Sigmoid colon (tissue), 7 donors: ENCODE measurements around the gene GDE1. TPM values are rescaled to one million over a fixed set of nuclear protein-coding genes. Genes with fewer than 3 reads are reported as not detected.

Experiments used
- DNase-seq: peaks from one replicate; pipeline ENCODE4 v3.0.0-alpha.2; 2019
- H3K27ac ChIP-seq, 4 donors: fragments of 200-600 bp; sonication (generic); one replicate each; pipeline ENCODE4 v1.5.1; 2016 to 2019; ENCODE audit warnings: mild to moderate bottlenecking in 1 of 4
- H3K27me3 ChIP-seq, 3 donors: fragments of 200-600 bp; sonication (generic); one replicate each; pipeline ENCODE4 v1.5.1; 2019; ENCODE audit warnings: mild to moderate bottlenecking in 1 of 3
- H3K36me3 ChIP-seq, 4 donors: fragments of 200-600 bp; sonication (generic); one replicate each; pipeline ENCODE4 v1.5.1; 2016 to 2019
- H3K4me1 ChIP-seq, 4 donors: fragments of 200-600 bp; sonication (generic); one replicate each; pipeline ENCODE4 v1.5.1; 2017 to 2019
- H3K4me3 ChIP-seq, 4 donors: fragments of 200-600 bp; sonication (generic); one replicate each; pipeline ENCODE4 v1.5.1; 2017 to 2019; ENCODE audit warnings: mild to moderate bottlenecking in 2 of 4, moderate library complexity in 1 of 4
- H3K9me3 ChIP-seq, 4 donors: fragments of 200-600 bp in 3 of 4; sonication (generic) in 3 of 4; one replicate each; pipeline versions ENCODE4 v1.5.1 to v1.6.1; 2013 to 2019
- CTCF ChIP-seq, 4 experiments: fragments of 450-650 bp in 3 of 4; fragments of 200-600 bp in 1 of 4; IDR thresholded peaks; one replicate each; pipeline ENCODE4 v1.5.1; 2016 to 2019; ENCODE audit warnings: antibody characterized with exemption in 4 of 4, mild to moderate bottlenecking in 3 of 4, moderate library complexity in 2 of 4
- EP300 ChIP-seq, 4 donors: sonication (generic); formaldehyde crosslinking; IDR thresholded peaks; one replicate each; pipeline ENCODE4 v1.6.1; 2017; ENCODE audit warnings: antibody characterized with exemption in 4 of 4
- POLR2A ChIP-seq, 2 donors: fragments of 450-650 bp; IDR thresholded peaks; one replicate each; pipeline ENCODE4 v1.6.1; 2016; ENCODE audit warnings: antibody characterized with exemption in 2 of 2, mild to moderate bottlenecking in 2 of 2, moderate library complexity in 2 of 2
- POLR2AphosphoS5 ChIP-seq, 4 donors: sonication (generic); formaldehyde crosslinking; IDR thresholded peaks; one replicate each; pipeline ENCODE4 v1.6.1; 2017; ENCODE audit warnings: antibody characterized with exemption in 4 of 4
- WGBS, 2 donors: extraction: QIAGEN DNeasy Blood & Tissue Kit; methylation state at CpG; one replicate each; pipeline ENCODE4 v1.1.7; 2013; 5-methylcytosine and 5-hydroxymethylcytosine counted together
- intact Hi-C: fragments of 100-400 bp; cut with DNase I; formaldehyde crosslinking; loops from one replicate; pipeline ENCODE4 v1.15.1; 2023
- polyA plus RNA-seq, 3 donors: library from polyadenylated mRNA; stranded (reverse); fragments of 200-250 nt; gene quantifications; one replicate each; pipeline ENCODE4 v1.2.3, GENCODE V29; 2013
- total RNA-seq, 4 donors: library from RNA; depleted of rRNA; stranded (reverse); fragments of >200 nt; gene quantifications; one replicate each; pipeline ENCODE4 v1.1.0, GENCODE V29; 2016
- donor health status: healthy with polysubstance abuse.
- donor health status: Bipolar disorder and iron deficiency.
- donor health status: healthy.

GDE1 gene
- total and polyA plus RNA-seq, 7 donors = 56.6 to 107 (median 86.5) TPM

GRCh38 chr16:19512297-19512696, 9.6 kb downstream of the GDE1 start:
- Histone ChIP-seq H3K27ac (no peak overlapping the region), H3K4me1 (no peaks in the 10 kb centered on the region), H3K36me3 (peaks cover 0 to 78% (median 6%) of the 10 kb centered on the region in 4 donors), H3K4me3 (no peak overlapping the region), H3K9me3 (no peaks in the 10 kb centered on the region), H3K27me3 (no peaks in the 10 kb centered on the region)
- TF ChIP-seq CTCF (IDR thresholded peaks at IDR 0.05) (no peak), EP300 (IDR thresholded peaks at IDR 0.05) (no peak), POLR2AphosphoS5 (IDR thresholded peaks at IDR 0.05) (no peak), POLR2A (IDR thresholded peaks at IDR 0.05) (no peak)
- intact Hi-C loops = no loop called here
- no peak for DNase-seq

GRCh38 chr16:19507867-19508266, 14.0 kb downstream of the GDE1 start:
- H3K4me3 ChIP-seq = no peak overlapping the region
- DNase-seq = no peak
- TF ChIP-seq EP300 (IDR thresholded peaks at IDR 0.05) (no peak), POLR2A (IDR thresholded peaks at IDR 0.05) (no peak), POLR2AphosphoS5 (IDR thresholded peaks at IDR 0.05) (no peak), CTCF (IDR thresholded peaks at IDR 0.05) (no peak)
- intact Hi-C loops = no loop called here
- WGBS, 2 donors = 78 to 91% methylated on average over 2 of the region's 2 CpGs
- no peak overlapping the region for H3K27ac ChIP-seq
- peaks cover 26 to 92% (median 32%) of the 10 kb centered on the region in 4 donors for H3K36me3 ChIP-seq
- H3K4me1 ChIP-seq = no peaks in the 10 kb centered on the region
- no peaks in the 10 kb centered on the region for H3K27me3 ChIP-seq
- no peaks in the 10 kb centered on the region for H3K9me3 ChIP-seq

GRCh38 chr16:19506965-19507364, 14.9 kb downstream of the GDE1 start:
- no peaks in the 10 kb centered on the region for H3K4me1 ChIP-seq
- TF ChIP-seq POLR2AphosphoS5 (IDR thresholded peaks at IDR 0.05) (no peak), CTCF (IDR thresholded peaks at IDR 0.05) (no peak), EP300 (IDR thresholded peaks at IDR 0.05) (no peak), POLR2A (IDR thresholded peaks at IDR 0.05) (no peak)
- H3K27me3 ChIP-seq = no peaks in the 10 kb centered on the region
- H3K36me3 ChIP-seq = peaks cover 30 to 94% (median 34%) of the 10 kb centered on the region in 4 donors
- H3K9me3 ChIP-seq = no peaks in the 10 kb centered on the region
- DNase-seq = no peak
- 84 to 96% methylated on average over 4 of the region's 4 CpGs for WGBS, 2 donors
- no peak overlapping the region for H3K4me3 ChIP-seq
- intact Hi-C loops = no loop called here
- no peak overlapping the region for H3K27ac ChIP-seq

- WGBS, 2 donors = 73 to 84% methylated on average over 5 of the region's 5 CpGs
- intact Hi-C loops = no loop called here
- Histone ChIP-seq H3K4me3 (no peak overlapping the region), H3K4me1 (no peaks in the 10 kb centered on the region), H3K36me3 (peaks cover 30 to 98% (median 37%) of the 10 kb centered on the region in 4 donors), H3K27me3 (no peaks in the 10 kb centered on the region), H3K27ac (no peak overlapping the region), H3K9me3 (no peaks in the 10 kb centered on the region)
- TF ChIP-seq POLR2AphosphoS5 (IDR thresholded peaks at IDR 0.05) (no peak), POLR2A (IDR thresholded peaks at IDR 0.05) (no peak), CTCF (IDR thresholded peaks at IDR 0.05) (no peak), EP300 (IDR thresholded peaks at IDR 0.05) (no peak)
- no peak for DNase-seq
Measured at GRCh38 chr16:19505600-19506303, 16.1 kb downstream of the GDE1 start.
